SW 1271 (cell line): ENCODE measurements around the gene RADX.
"Not testable (repeated sequence)": the region's sequence is repeated elsewhere in the genome, so short reads cannot be mapped to it uniquely, and the experiment has no call there.

Experiments used
- DNase-seq, 2 experiments: peaks; one replicate each; lab custom pipeline; 2025; lab: John Stamatoyannopoulos, UW

Gene RADX, protein sequence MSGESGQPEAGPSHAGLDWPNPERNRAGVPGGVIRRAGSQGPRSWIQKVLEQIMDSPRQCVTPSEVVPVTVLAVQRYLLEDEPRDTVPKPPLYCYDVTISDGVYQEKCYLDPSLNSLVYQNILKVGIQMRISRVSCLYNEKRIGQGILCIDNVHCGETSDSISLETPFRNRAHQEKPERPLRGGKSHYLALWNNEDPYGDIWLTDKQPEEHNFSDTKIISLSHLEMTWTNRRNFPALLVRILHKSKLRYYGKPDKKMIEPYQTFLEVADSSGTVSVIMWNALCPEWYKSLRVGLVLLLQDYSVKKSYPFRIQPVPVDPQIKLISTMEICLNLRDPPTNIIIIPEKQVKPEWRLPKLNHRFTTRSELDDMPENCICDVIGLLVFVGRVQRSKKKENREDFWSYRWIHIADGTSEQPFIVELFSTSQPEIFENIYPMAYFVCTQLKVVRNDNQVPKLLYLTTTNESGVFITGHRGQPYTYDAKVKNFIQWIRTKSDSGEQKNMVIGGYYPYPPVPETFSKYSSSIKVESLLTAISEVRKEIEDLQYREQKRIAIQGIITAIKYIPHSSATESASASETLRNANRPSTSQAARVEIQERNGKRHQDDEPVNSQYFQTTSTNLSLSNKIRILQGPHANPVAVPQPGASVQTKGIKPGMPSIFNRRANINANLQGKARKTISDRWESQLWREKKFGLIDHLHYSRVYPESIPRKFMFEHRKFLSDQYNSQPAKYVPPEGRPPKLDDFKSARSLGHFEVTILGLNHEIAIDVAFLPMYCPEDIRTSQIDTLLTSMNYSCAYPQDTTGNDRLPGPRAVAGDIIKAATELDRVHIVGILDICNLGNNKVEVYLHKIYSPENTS

DNA sequence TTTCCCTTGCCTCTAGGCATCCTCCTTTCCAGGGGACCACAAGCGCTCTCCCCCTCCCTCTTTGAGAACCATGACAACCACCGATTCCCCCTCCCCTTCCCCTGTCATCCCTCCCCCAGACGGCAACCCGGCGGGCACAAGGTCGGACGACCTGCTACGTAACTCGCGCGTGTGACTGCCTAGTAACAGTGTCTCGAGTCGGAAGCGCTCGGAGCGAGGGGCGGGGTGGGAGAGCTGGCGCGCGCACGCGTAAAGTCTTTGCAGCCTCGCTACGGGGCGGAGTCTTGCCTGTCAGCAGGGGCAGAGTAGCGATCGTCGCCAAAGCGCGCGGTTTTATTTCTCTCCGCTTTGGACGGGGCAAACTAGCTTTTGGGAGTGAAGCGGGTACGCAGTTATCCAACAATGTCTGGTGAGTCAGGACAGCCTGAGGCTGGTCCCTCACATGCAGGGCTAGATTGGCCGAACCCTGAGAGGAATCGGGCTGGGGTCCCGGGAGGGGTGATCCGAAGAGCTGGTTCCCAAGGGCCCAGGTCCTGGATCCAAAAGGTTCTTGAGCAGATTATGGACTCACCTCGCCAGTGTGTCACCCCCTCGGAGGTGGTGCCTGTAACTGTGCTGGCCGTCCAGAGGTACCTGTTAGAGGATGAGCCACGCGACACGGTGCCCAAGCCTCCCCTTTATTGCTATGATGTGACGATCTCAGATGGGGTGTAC lies at the start of gene RADX:
TSS of gene RADX (plus strand) at position 300 of the 714 bp plus-strand sequence. CDS start at position 403, 103 bp downstream.
- DNase-seq = peak; percentile 32 to 63

DNA sequence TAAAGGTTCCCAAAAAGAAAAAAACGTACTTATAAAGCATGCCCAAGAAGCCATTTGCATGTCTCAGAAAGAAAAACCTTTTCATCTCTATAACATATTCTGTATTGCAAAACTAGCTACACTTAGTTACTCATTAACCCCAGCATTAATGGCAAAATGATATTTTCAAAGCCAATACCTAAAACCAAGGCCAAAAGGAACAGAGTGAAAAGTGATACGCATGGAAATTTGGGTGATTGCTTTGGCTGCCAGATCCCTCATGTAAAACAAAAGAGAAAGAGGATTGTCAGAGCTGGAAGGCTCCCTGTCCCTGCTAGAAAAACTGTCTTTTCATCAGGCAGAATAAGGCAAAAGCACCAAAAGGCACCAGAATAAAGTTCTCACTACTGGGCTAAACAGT lies 46.8 kb upstream of the RADX start:
- no peak for DNase-seq

DNA sequence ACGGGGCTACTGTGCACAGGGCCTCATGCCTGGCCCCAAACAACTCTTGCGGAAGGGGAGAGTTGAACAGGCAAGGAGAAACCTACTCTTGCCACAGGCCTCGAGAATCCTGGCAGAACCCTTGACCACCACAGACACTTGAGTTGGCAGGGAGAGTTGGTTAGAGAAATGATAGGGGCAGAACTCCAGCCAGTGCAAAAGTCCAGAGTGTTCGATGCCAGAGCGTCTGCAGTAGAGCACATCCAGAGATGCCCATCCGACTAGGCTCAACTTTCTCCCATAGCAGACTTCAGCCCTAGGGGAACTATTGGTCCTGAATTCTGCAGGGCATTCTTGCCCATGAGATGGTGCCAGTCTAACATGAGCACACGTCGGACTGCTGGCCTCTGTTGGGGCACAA lies 45.4 kb upstream of the RADX start:
- no peak for DNase-seq

DNA sequence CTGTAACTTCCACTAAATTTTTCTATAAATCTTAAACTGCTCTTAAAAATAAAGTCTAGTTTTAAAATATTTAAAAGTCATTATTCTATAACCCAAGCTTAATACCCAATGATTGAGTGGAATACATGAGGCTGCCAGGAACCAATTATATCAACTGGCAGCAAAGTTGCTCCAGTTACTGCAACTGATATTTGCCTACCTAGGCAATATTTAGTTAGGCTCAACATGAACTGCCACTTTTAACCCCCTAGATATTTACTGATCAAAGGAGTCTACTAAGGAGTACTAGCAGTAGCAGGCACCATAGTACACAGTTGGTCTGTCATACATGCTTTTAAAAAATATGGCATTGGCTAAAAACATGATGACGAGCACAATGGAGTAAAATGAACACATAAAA lies 29.9 kb upstream of the RADX start:
- no peak for DNase-seq

DNA sequence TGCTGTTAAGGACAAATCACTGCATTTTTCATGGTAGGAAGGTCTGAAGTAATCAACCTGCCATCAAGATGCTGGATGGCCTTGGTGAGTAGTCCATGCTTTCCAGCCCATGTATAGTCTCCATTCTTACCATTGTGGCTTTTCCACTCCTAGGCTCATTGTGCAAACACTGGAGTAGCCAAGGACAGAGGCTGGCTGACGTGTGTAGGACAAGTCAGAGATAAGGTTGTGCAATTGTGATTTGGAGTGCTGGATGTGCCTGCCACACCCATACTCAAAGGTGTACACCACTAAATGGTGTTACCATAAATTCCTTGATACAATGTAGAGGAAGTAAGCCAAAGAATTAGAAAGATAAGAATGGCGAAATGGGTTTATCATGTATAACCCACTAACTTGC lies 26.3 kb upstream of the RADX start:
- no peak for DNase-seq

DNA sequence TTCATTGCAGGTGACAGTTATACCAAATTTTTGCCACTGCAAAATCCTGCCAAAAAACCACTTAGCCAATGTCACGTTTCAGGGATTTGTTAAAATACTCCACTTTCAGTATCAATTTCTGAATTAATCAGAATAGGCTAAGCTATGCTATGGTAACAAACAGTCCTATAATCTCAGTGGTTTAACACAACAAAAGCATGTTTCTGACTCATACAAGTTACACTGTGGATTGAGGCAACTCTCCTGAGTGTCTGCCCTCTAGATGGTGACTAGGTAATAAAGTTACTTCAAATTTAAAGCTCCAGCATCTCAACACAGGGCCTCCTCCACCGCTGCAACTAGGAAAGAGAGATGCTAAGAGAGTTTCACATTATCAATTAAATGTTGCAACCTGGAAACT lies 23.0 kb upstream of the RADX start:
- no peak for DNase-seq

DNA sequence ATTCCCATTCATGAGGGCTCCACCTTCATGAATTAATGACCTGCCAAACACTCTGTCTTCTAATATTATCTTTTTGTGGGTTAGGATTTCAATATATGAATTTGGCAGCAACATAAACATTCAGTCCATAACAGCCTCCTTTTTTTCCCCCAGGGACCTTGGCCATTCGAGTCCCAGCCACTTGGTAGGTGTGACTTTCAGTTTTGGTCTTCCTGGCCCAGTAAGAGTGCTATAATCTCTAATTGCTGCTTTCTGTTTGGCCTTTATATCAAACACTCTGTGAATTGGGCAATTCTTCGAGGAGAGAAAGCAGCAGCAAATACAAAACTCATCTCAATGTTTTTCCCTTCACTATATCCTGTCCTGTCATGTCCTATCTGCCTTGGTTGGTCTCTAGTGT lies 12.4 kb upstream of the RADX start:
- DNase-seq = no peak

DNA sequence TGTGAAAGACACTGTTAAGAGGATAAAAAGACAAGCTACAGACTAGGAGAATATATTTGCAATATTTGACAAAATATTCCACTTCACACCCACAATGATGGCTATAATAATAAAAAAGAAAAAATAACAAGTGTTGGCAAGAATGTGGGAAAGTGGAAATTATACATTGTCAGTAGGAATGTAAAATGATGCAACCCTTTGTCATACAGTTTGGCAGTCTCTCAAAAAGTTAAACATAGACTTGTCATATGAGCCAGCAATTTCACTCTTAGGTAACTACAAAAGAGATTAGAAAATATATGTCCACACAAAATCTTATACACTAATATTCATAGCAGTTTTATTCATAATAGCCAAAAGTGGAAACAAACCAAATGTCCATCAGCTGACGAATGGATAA lies 5.2 kb upstream of the RADX start:
- no peak for DNase-seq

DNA sequence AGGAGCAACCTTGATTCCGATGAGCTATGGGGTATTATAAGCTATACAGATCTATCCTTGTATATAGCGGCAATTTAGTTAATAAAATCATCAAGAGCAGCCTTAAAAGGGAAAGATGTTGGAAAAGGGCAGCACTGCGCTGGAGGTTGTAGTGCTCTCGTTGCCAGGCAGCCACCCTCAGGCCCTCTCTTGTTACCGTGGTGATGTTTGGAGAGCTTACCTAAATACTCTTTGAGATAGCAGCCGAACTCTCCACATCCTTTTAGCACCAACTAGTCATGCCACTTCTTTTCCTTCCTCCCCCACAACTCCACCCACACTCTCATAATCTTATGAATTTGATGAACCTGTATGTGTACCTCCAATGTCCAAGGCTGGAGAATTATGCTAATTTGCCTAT lies 3.8 kb upstream of the RADX start:
- no peak for DNase-seq

DNA sequence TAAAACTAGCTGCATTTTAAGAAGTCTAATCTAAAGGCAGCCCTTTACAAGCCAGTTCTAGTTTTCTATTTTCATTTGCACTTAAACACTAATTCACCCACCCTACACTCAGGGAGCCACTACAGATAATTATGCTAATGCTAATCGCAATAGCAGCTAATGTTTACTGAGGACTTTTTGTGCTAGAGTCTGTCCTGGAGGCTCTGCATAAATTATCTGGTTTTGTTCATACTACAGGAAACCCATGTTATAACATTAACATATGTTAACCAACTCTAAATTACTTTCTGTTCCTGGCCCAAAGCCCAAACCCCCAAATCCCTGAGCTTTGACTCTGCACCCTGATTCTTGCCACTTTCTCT lies 480 bp upstream of the RADX start:
- DNase-seq = no peak

DNA sequence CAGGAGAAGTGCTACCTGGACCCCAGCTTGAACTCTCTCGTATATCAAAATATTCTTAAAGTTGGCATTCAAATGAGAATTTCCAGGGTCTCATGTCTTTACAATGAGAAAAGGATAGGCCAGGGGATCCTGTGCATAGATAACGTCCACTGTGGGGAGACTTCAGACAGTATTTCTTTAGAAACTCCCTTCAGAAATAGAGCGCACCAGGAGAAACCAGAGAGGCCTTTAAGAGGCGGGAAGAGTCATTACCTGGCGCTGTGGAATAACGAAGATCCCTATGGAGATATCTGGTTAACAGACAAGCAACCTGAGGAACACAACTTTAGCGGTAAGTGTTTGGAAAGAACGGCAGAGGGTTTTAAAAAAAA lies 600 bp downstream of the RADX start:
- no peak for DNase-seq

DNA sequence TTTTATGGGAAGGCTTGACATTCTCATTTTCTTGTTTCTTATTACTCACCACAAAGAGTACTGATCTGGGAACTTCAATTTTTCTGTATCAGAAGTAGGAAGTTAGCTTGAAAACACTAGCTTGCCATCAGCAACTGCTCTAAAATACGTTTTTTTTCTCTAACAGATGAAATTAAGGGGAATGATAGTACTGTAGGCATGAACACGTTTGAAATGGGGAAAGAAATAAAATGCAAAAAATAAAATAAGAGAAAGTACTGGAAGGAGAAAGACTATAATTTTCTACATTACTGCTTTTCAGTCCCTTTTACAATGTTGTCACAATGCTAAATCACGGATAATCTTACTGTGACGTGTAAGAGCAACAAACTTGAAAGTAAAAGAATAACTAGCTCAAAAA lies 1.5 kb downstream of the RADX start:
- no peak for DNase-seq

DNA sequence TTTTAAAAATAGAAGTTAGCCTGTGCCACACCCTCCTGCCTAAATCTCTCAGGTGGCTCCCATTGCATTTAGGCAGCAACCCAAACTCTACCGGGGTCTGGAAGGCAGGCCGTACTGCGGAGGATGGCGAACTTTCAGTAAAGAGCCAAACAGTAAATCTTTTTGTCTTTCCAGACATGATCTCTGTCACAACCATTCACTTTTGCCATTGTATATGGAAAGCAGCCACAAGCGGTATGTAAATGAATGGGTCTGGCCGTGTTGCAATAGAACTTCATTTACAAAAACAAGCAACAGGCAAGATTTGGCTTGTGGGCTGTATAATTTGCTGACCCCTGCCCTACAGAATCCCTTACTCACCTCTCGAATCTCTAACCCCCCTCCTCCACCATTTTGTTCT lies 3.3 kb downstream of the RADX start:
- no peak for DNase-seq

DNA sequence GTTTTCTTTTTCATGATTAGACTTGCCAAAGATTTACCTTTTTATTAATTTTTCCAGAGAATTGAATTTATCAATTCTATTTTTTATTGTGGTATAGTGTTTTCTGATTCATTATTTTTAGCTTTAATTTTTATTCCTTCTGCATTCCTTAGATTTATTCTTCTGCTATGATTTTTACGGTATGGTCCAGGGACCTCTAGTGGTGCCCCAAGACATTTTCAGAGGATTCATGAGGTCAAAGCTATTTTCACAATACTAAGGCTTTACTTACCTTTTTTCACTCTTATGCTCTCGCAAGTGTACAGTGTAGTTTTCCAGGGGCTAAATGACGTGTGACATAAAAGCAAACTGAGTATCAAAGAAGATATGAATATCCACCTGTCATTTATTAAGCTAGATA lies 8.0 kb downstream of the RADX start:
- no peak for DNase-seq

DNA sequence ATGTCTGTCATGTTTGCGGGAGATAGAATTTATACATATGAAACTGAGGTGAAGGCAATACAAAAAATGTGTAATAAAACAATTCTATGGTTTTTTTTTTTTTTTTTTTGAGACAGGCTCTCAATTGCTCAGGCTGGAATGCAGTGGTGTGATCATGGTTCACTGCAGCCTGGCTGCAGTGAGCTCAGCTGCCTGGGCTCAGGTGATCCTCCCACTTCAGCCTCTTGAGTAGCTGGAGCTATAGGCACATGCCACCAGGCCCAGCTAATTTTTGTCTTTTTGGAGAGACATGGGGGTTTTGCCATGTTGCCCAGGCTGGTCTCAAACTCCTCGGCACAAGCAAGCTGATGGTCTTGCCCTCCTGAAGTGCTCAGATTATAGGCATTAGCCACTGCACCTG lies 10.1 kb downstream of the RADX start:
- no peak for DNase-seq

DNA sequence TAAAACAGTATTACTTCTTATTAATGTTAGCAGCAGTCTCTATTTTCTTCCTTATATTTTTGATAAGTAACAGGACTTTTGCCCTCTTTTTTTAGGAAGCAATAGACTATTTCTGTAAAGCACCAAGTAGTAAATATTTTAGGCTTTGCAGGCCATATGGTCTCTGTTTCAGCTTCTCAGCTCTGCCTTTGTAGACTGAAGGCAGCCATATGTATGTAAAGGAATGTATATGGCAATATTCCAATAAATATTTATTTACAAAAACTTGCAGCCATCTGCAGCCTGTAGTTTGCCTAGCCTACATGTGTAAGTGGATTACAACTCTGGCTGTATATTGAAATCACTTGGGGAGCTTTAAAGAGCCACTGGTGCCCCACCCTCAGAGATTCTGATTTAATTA lies 15.0 kb downstream of the RADX start:
- no peak for DNase-seq

DNA sequence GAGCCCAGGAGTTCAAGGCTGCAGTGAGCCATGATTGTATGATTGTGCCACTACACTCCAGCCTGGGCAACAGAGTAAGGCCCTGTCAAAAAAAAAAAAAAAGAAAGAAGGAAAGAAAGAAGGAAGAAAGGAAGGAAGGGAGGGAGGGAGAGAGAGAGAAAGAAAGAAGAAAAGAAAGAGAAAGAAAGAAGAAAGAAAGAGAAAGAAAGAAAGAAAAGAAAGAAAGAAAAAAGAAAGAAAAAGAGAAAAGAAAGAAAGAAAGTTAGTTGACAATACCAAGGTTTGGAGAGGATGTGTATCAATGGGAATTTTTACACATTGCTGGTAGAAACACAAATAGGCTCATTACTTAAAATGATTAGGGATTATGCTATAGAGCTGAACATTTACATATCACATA lies 19.8 kb downstream of the RADX start:
- DNase-seq = no peak

DNA sequence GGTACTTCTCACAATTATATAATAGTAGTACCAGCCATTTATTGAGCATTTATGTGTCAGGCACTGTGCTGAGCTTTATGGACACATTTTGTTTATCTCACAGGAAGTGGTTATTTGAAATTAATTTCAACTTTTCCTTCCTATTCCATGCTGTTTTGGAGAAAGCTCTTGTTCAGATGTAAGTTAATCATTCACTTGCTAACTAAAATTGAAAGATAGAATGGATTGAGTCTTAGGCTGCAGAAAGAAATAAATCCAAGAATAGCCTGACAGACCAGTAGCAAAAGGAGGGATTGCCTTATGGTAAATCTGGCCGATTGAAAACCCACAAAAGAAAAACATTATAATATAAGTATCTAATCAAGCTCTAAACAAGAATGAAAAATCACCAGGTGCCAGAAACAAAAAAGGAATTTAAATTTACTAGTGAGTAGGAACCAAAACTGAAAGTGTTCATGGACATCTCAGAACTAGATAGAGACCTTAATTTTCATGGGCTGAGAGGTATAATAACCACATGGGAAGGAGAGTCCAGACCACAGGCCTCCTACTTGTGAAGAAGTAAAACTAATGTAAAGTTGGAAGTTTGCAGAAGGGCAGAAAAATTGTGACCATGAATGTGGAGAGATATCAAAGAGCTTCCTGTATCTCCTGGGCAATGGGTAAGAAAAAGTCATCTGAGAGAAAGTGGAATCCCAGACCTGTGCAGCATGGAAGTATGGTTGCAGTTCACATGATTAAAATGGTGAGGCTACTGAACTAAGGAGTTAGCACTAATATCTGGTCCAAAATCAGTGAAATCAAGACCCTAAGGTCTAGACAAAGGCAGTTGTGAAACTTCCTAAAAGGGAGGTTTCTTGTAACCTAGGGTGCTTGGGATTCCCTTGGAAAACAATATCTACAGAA lies 38.0 kb downstream of the RADX start:
- DNase-seq = no peak

DNA sequence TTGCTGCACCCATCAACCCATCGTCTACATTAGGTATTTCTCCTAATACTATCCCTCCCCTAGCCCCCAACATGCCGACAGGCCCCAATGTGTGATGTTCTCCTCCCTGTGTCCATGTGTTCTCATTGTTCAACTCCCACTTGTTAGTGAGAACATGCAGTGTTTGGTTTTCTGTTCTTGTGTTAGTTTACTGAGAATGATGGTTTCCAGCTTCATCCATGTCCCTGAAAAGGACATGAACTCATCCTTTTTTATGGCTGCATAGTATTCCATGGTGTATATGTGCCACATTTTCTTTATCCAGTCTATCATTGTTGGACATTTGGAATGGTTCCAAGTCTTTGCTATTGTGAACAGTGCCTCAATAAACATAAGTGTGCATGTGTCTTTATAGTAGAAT lies 41.8 kb downstream of the RADX start:
- not testable (repeated sequence) for DNase-seq

DNA sequence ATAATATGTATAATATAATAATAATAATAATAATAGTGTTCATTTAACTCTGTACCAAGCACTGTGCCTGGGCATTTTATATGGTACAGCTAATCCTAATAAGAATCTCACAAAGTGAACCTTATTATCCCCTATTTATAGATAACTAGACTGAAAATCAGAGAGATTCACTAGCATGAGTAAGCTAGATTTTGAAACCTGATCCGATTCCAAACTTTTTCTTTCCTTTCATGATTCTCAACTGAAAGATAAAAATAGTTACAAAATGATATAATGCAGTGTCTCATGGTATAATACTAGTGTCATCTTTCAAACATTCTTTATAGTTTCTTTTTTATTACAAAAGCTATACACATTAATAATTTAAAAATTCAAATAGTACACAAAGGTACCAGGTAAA lies 58.9 kb downstream of the RADX start:
- DNase-seq = no peak

DNA sequence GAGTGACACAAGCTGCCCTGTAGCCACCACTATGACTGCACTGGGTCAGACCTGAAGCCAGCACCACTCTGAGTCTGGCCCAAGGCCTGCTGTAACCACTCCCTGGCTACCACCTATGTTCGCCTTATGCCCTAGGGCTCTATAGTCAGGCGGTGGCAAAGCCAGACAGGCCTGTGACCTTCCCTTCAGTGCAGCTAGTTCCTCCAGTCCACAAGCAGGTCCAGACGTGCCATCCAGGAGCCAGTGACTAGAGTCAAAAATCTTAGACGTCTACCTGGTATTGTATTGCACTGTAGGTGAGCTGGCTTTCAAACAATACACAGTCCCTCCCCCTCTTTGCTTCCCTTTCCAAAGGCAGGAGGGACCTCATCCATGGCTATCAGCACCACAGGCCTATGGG lies 60.7 kb downstream of the RADX start:
- no peak for DNase-seq

DNA sequence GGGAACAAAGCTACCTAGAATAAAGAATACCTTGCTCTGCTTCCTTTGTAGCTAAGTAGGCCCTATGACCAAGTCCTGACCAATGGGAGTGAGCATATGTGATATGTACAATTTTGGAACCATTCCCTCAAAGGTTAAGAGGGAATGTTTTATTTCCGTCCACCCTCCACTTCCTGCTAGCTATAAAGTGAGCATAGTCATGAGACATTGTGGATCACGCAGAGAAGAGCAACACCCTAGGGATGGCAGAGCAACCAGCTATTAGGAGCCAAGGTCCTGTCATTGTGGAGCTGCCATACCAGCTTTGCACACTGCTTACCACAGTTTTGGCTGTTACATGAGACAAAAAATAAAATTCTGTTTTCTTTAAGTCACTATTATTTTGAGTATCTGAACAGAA lies 68.9 kb downstream of the RADX start:
- no peak for DNase-seq
